Adipocyte (in vitro differentiated cells): ENCODE results near the gene SMYD2.

Experiments used
- DNase-seq: peaks from one replicate; pipeline ENCODE4 v3.0.0-alpha.2; 2015; ENCODE audit warnings: low read depth
- H3K27me3 ChIP-seq: replicated peaks from 2 replicates; pipeline ENCODE4 v1.7.0; 2013; ENCODE audit warnings: mild to moderate bottlenecking, low read length, moderate library complexity; ENCODE audit not compliant: control insufficient read depth, insufficient read depth
- H3K36me3 ChIP-seq: 2 replicates; pipeline ENCODE4 v1.7.0; 2013; ENCODE audit warnings: low read length, mild to moderate bottlenecking, moderate library complexity; ENCODE audit not compliant: control insufficient read depth, insufficient read depth, severe bottlenecking
- H3K4me1 ChIP-seq: 2 replicates; pipeline ENCODE4 v1.7.0; 2013; ENCODE audit warnings: mild to moderate bottlenecking, low read length, moderate library complexity; ENCODE audit not compliant: control insufficient read depth, insufficient read depth
- H3K4me3 ChIP-seq: 2 replicates; pipeline ENCODE4 v1.7.0; 2013; ENCODE audit warnings: mild to moderate bottlenecking, low read length, moderate library complexity
- H3K9ac ChIP-seq: 2 replicates; pipeline ENCODE4 v1.7.0; 2013; ENCODE audit warnings: mild to moderate bottlenecking, low read length, moderate library complexity
- H3K9me3 ChIP-seq: 2 replicates; pipeline ENCODE4 v1.7.0; 2013; ENCODE audit warnings: mild to moderate bottlenecking, low read length, moderate library complexity; ENCODE audit not compliant: control insufficient read depth

The SMYD2 gene

DNA sequence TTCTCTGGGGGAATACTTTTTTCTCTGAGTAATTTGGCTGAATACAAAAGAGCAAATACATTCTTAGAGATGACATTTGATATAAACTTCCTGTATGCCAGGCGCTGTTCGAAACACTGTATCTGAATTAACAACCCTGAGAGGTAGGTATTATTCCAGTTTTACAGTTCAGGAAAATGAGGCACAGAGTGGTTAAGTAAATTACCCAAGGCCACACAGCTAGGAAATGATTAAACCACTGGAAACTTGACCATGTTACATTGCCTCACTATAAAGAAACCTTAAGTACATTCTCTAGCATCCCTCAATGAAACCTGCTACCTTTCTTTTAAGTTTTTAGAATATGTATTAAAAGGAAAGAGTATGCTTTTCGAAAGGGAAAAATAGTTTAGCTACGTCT, 54.6 kb downstream of the SMYD2 start:
- Histone ChIP-seq H3K9me3 (no peaks in the 10 kb centered on the region), H3K36me3 (peaks cover 4% of the 10 kb centered on the region), H3K4me1 (peaks cover 18% of the 10 kb centered on the region), H3K9ac (no peak overlapping the region), H3K27me3 (no peaks in the 10 kb centered on the region), H3K4me3 (no peak overlapping the region)
- DNase-seq: no peak

GRCh38 chr1:214337015-214337414, 56.1 kb downstream of the SMYD2 start:
- H3K36me3 ChIP-seq: peaks cover 6% of the 10 kb centered on the region

DNA sequence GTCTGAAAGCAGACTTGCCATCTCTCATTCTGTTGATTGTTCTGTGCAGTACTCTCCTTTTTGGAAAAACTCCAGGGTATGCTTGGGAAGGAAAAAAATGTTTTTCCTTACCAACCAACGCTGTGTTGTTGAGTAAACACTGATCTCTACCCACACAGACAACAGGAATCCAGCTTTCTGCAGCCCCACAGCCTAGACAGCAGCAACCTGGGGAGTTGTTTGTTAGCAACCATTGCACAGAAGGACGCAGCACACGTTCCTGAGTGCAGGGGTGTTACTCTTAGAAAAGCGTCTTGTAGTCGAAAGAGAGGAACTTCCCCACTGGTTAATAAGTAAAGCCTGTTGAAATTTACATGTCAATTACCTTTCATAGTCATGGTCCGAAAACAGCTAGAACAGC, 56.6 kb downstream of the SMYD2 start:
- DNase-seq: peak; percentile 59
- H3K9me3 ChIP-seq: no peaks in the 10 kb centered on the region

More at GRCh38 chr1:214337015-214337414, 56.1 kb downstream of the SMYD2 start:
- Histone ChIP-seq H3K9me3 (no peaks in the 10 kb centered on the region), H3K4me1 (peaks cover 11% of the 10 kb centered on the region), H3K9ac (no peak overlapping the region), H3K27me3 (no peaks in the 10 kb centered on the region), H3K4me3 (no peak overlapping the region)
- DNase-seq: no peak

DNA sequence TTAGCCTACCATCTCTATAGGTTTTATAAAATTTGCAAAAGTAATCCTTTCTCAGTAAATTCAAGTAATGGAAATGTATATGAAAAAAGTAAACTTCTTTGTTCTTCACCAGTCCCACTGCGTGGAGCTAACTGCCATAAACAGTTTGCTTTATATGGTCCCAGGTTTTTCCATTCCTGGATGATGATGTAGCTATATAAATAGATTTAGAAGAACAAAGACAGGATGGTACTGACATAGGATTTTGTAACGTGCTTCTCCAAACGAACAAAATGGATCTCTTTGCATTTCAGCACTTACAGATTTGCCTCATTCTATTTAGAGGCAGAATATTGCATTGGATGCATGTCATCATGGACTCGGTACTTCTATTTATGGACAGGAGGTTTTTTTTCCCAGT, 57.3 kb downstream of the SMYD2 start:
- no peak overlapping the region for H3K4me3 ChIP-seq
- H3K4me1 ChIP-seq: peaks cover 11% of the 10 kb centered on the region
- no peaks in the 10 kb centered on the region for H3K27me3 ChIP-seq
- no peaks in the 10 kb centered on the region for H3K9me3 ChIP-seq
- no peak overlapping the region for H3K9ac ChIP-seq
- peaks cover 6% of the 10 kb centered on the region for H3K36me3 ChIP-seq
- DNase-seq: no peak

More for the DNA sequence above, 56.6 kb downstream of the SMYD2 start:
- Histone ChIP-seq H3K4me1 (peaks cover 11% of the 10 kb centered on the region), H3K9ac (no peak overlapping the region), H3K4me3 (no peak overlapping the region), H3K36me3 (peaks cover 6% of the 10 kb centered on the region), H3K27me3 (no peaks in the 10 kb centered on the region)

- Histone ChIP-seq H3K27me3 (no peaks in the 10 kb centered on the region), H3K4me1 (peaks cover 11% of the 10 kb centered on the region), H3K36me3 (peaks cover 10% of the 10 kb centered on the region), H3K9me3 (no peaks in the 10 kb centered on the region), H3K9ac (no peak overlapping the region), H3K4me3 (no peak overlapping the region)
- no peak for DNase-seq
Observed at GRCh38 chr1:214341459-214341858, 60.5 kb downstream of the SMYD2 start.

GRCh38 chr1:214341932-214342331, 61.0 kb downstream of the SMYD2 start:
- no peaks in the 10 kb centered on the region for H3K27me3 ChIP-seq
- H3K9me3 ChIP-seq: no peaks in the 10 kb centered on the region
- no peak overlapping the region for H3K4me3 ChIP-seq
- no peak for DNase-seq
- H3K36me3 ChIP-seq: peaks cover 10% of the 10 kb centered on the region
- no peak overlapping the region for H3K9ac ChIP-seq
- peaks cover 10% of the 10 kb centered on the region for H3K4me1 ChIP-seq

DNA sequence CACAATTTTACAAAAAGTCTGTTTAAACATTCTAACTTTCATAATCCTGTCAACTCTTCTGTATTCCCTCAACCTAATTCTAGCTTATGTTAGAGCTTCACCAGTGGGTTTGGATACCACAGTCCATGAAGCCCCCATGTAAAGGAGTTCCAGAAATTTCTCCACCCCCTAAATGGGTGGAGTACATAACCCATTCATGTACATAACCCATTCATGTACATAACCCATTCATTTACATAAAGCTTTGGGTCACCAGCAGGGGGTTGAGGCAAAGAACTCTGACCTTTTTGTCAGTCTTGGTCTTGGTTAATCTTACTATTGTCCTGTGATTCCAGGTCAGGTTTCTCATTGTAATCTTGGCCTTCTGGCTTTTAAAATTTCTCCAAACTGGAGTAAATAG, 61.6 kb downstream of the SMYD2 start:
- DNase-seq: no peak
- Histone ChIP-seq H3K27me3 (no peaks in the 10 kb centered on the region), H3K9me3 (no peaks in the 10 kb centered on the region), H3K4me1 (peaks cover 4% of the 10 kb centered on the region), H3K9ac (no peak overlapping the region), H3K36me3 (peaks cover 16% of the 10 kb centered on the region), H3K4me3 (no peak overlapping the region)

DNA sequence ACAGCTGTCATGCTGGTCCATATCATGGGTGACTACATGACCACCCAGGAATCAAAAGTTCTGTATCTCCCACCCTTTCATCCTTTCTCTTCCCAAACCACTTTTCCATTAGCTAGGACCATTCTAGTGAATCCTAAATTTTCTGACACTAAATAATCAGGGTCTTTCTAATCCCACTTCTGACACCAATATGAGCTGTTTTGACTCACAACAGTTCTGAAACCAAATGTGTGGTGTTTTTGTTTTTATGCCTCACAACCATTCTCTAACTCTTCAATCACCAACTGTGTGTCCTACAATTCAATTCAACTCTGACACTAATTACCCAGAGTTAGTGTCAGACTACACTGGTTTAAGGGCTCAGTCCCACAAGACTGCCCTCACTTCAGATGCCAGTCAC, 63.9 kb downstream of the SMYD2 start:
- Histone ChIP-seq H3K9ac (no peak overlapping the region), H3K36me3 (peaks cover 22% of the 10 kb centered on the region), H3K4me3 (no peak overlapping the region), H3K9me3 (no peaks in the 10 kb centered on the region), H3K4me1 (no peaks in the 10 kb centered on the region), H3K27me3 (no peaks in the 10 kb centered on the region)
- DNase-seq: no peak

DNA sequence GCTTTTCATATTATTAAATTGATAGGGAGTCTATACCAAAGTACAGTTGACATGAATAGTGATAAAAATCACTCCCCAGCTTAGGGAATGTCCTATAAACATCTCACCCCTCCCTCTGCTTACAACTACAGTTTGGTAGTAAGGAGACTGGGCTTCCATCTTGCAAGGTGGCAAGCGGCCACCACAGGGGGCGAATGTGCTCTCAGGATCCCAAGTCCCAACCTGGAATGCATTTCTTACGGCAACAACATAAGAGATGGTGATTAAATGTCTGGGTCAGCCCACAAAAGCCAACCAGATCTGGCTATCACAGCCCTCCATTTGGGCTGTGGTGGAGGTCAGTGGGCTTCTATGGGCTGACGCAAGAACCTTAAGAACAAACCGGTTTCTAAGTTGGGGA, 68.0 kb downstream of the SMYD2 start:
- no peak for DNase-seq
- no peak overlapping the region for H3K4me3 ChIP-seq
- H3K9ac ChIP-seq: no peak overlapping the region
- H3K36me3 ChIP-seq: peaks cover 27% of the 10 kb centered on the region
- peaks cover 12% of the 10 kb centered on the region for H3K4me1 ChIP-seq
- H3K27me3 ChIP-seq: no peaks in the 10 kb centered on the region
- H3K9me3 ChIP-seq: no peaks in the 10 kb centered on the region

- H3K27me3 ChIP-seq: no peaks in the 10 kb centered on the region
- H3K4me3 ChIP-seq: no peak overlapping the region
- peak; percentile 15 for DNase-seq
- H3K36me3 ChIP-seq: peaks cover 30% of the 10 kb centered on the region
- H3K9ac ChIP-seq: no peak overlapping the region
- no peaks in the 10 kb centered on the region for H3K9me3 ChIP-seq
- H3K4me1 ChIP-seq: peaks cover 12% of the 10 kb centered on the region
Observed at GRCh38 chr1:214349781-214350180, 68.8 kb downstream of the SMYD2 start.

DNA sequence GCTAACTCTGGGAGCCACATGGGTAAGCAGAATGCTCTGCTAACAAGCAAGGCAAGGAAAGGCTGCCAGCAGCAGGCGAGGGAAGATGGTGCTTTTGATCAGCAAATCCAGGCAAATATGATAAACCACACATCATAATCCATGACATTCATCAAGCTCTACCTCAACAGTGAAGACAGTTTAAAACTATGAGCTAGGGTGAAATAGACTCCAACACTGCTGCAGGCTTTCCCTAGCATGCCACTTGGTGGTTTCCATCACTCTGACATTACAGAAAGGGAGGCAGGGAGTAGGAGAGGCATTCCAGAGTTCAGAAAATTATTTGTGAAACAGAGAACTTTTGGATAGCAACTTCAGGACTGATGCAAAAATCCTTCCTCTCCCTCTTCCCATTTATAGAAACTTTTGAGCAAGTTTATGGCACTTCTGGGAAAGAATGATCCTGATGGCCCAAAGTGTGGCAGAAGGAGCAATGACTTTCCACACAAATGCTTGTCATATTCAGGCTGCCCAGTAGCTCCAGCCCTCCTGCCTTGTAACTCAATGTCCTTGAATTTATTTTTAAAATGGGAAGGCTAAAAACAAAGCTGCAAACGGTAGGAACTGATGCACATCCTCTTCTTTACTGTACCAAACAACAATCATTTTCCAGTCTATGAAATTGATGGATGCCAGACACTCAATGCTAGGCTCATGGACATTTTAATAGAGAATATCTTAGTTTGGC, 70.8 kb downstream of the SMYD2 start:
- Histone ChIP-seq H3K9ac (no peak overlapping the region), H3K36me3 (peaks cover 41% of the 10 kb centered on the region)

GRCh38 chr1:214352838-214353237, 71.9 kb downstream of the SMYD2 start:
- Histone ChIP-seq H3K36me3 (peaks cover 44% of the 10 kb centered on the region), H3K9ac (no peak overlapping the region), H3K27me3 (no peaks in the 10 kb centered on the region), H3K4me1 (peaks cover 12% of the 10 kb centered on the region), H3K9me3 (no peaks in the 10 kb centered on the region), H3K4me3 (no peak overlapping the region)
- no peak for DNase-seq

More for the DNA sequence above, 70.8 kb downstream of the SMYD2 start:
- no peak for DNase-seq
- H3K27me3 ChIP-seq: no peaks in the 10 kb centered on the region
- H3K4me1 ChIP-seq: peaks cover 12% of the 10 kb centered on the region
- no peak overlapping the region for H3K4me3 ChIP-seq
- H3K9me3 ChIP-seq: no peaks in the 10 kb centered on the region
